ENCODE data around the gene SRD5A3. TPM values are rescaled to one million over a fixed set of nuclear protein-coding genes. Genes with fewer than 3 reads are reported as not detected.

The SRD5A3 gene
- total RNA-seq, 4 donors from 2014 or later = 11.0 to 18.7 (median 15.5) TPM

DNA sequence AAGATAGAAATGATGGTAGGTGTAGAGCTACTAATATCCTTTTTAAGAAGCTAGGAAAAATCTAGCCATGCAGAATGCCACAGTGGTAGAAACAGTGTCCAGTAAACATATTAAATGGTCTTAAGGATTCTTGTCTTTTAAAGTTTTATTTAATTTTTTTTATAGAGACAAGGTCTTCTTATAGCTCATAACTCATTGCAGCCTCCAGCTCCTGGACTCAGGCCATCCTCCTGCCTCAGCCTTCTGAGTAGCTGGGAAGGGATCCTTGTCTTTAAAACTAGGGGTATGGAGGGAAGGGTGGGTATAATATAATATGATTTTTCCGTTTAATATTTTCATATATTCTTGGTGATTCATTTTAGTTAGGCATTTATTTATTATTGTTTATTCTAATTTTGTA, 53.5 kb downstream of the SRD5A3 start:
- TF ChIP-seq, protein P1, sequence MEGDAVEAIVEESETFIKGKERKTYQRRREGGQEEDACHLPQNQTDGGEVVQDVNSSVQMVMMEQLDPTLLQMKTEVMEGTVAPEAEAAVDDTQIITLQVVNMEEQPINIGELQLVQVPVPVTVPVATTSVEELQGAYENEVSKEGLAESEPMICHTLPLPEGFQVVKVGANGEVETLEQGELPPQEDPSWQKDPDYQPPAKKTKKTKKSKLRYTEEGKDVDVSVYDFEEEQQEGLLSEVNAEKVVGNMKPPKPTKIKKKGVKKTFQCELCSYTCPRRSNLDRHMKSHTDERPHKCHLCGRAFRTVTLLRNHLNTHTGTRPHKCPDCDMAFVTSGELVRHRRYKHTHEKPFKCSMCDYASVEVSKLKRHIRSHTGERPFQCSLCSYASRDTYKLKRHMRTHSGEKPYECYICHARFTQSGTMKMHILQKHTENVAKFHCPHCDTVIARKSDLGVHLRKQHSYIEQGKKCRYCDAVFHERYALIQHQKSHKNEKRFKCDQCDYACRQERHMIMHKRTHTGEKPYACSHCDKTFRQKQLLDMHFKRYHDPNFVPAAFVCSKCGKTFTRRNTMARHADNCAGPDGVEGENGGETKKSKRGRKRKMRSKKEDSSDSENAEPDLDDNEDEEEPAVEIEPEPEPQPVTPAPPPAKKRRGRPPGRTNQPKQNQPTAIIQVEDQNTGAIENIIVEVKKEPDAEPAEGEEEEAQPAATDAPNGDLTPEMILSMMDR (IDR thresholded peaks at IDR 0.05; ENCODE audit: low read depth) = no peak

DNA sequence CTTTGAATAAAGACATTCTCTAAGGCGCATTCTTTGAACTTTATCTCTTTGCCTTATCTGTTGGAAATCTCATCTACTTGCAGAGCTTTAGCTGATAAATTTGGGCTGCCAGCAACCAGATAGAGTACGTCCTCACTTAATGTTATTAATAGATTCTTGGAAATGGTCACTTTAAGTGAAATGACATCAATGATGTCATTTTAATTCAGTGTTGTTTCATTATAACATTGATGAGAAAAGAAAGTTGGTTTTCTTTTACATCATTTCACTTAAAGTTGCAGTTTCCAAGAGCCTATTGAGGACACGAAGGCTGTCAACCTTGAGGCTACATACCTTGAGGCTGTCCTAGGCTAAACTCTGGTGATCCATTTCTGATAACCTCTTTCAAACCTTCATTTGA, 59.0 kb downstream of the SRD5A3 start:
- TF ChIP-seq, protein P1 (IDR thresholded peaks at IDR 0.05; ENCODE audit: low read depth) = no peak

DNA sequence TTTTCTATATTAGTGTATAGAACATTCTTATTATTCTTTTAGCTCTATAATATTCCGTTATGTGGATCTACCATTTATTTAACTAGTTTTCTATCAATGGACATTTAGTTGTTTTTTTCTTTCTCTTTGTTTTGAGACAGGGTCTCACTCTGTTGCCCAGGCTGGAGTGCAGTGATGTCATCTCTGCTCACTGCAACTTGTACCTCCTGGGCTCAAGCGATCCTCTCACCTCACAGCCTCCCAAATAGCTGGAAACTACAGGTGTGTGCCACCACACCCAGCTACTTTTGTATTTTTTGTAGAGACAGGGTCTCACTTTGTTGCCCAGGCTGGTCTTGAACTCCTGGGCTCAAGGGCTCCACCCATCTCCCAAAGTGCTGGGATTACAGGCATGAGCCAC, 60.5 kb downstream of the SRD5A3 start:
- TF ChIP-seq, protein P1 (IDR thresholded peaks at IDR 0.05; ENCODE audit: low read depth) = no peak

DNA sequence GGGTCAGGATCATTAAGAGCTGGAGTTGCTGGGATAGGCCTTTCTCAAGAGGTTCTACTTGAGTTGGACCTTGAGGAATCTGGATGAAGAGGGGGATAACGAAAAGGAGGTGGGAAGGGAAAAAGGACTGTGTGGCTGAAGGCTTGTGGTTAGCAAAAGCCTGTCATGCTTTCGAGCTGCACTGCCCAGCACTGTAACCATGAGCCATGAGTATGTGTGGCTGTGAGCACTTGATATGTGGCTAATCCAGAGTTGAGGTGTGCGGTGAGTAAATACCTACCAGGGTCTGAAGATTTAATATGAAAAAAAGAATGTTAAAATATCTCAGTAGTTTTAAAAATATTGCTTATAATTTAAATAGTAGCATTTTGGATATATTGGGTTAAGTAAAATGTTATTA, 61.1 kb downstream of the SRD5A3 start:
- TF ChIP-seq, protein P1 (IDR thresholded peaks at IDR 0.05; ENCODE audit: low read depth) = no peak

DNA sequence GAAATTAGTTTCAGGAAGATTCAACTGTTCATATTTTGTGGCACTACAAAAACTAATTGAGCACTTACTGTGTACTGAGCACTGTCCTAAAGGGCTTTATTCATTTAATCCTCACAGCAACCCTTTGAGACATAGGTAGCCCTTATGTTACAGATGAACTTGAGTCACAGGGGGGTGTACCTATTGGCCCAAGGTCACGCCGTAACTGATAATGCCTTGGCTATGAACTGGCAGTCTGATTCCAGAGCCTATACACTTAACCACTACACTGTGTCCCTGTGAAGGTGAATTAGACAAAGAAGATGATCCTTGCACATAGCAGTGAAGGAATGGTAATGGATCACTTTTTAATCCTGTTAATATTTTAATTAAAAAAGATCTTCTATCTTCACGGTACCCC, 61.7 kb downstream of the SRD5A3 start:
- TF ChIP-seq, protein P1 (IDR thresholded peaks at IDR 0.05; ENCODE audit: low read depth) = no peak

DNA sequence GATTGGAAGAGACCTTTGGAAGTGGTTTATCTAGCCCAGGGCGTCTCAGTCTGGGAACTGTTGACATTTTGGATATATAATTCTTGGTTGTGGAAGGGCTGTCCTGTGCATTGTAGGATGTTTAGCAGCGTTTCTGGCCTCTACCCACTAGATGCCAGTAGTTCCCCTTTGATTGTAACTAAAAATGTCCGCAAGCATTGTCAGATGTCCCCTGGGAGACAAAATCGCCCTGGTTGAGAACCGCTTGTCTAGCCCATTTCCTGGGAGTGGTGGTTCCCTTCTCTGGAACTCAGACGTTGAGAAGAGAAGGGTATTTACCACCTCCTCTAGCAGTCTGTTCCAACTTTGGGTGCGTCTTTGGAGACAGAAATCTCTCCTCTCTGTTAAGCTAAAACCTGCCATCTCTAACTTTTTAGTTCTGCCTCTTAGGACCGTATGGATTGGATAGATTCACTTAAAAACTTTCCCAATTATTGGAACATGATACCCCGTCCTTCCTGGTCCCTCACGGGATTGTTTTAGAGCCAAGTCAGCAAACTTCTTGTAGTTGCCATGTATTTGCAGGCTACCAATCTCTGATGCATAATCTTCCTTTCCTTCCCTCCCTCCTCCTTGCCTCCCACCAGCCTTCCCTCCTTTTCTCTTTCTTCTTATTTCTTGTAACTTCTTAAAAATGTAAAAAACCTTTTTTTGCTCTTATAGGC, 63.6 kb downstream of the SRD5A3 start:
- TF ChIP-seq, protein P1 (IDR thresholded peaks at IDR 0.05; ENCODE audit: low read depth) = no peak

DNA sequence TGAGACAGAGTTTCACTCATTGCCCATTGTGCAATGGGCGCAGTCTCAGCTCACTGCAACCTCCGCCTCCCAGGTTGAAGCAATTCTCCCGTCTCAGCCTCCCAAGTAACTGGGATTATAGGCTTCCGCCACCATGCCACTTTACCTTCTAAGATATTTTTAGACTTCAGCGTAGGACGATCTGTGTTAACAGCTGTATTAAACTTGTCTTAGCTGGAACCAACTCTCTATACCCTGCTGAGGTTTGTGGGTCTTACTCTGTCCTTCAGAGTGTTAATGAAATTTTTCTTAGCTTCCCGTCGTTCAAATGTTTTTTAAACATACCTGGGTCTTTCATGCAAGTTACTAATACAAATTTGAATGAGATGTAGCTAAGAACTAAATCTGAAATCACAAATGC, 64.4 kb downstream of the SRD5A3 start:
- TF ChIP-seq, protein P1 (IDR thresholded peaks at IDR 0.05; ENCODE audit: low read depth) = no peak

All from subcutaneous adipose tissue (tissue), 4 donors.